Anterior cingulate cortex (tissue), 58 donors: ENCODE measurements around the gene HSPBP1.
"Not testable (repeated sequence)": the region's sequence is repeated elsewhere in the genome, so short reads cannot be mapped to it uniquely, and the experiment has no call there.

Experiments
- DNase-seq, 58 donors: peaks; one replicate each; lab custom pipeline; 2025; lab: John Stamatoyannopoulos, UW

Gene HSPBP1

DNA sequence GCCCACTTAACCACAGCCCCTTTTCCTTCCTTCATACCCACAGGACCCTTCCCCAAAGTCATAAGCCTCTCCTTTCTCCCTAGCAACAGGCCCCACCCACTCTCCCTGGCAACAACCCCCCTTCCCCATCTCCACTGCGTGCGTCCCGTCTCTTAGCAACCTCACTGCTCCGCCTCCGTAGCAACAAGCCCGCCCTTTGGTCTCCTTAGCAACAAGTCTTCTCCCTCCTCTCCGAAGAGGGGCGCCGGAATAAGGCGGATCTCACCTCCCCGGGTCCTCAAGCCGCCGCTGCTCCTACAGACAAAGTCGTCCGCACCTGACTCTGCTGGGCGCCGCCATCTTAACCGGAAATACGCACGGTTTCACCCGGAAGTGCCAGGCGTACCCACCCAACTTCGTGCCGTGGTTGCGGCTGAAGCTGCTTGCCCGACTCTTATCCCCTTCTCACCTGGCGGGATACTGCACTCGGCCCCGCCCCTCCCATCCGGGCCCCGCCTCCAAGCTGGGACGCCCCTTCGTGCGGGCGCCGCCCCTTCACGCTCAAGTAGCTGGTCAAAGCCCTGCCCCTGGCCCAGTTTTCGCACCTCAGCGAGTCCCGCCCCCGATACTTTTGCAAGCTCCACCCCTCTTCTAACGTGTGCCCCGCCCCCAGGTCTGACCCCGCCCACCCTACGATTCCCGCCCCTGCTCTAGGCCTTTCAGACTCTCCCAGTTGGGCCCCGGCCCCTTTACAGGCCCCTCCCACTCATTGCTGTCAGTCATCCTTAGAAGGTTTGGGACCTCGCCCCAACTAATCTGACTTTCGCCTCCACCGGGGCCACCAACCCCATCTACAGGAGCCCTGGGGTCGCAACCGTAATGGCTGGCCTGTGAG, at the start of gene HSPBP1:
Gene HSPBP1, minus strand, starts transcription at position 341 of the 874 bp plus-strand sequence. CDS start 502 bp downstream, outside the sequence.
- peak; percentile 48 to 96 (median 88) for DNase-seq

DNA sequence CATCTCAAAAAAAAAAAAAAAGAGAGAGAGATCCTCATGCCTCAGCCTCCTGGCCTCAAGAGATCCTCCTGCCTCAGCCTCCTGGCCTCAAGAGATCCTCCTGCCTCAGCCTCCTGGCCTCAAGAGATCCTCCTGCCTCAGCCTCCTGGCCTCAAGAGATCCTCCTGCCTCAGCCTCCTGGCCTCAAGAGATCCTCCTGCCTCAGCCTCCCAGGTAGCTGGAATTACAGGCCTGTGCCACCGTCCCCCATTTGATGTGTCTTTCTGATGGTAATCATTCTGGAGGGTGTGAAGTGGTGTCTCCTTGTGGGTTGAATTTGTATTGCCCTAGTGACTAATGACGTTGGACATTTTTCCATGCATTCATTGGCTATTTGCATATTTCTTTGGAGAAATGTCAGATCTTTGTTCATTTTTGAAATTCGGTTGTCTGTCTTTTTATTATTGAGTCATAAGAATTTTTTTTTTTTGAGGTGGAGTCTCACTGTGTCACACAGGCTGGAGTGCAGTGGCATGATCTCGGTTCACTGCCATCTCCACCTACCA, 48.9 kb upstream of the HSPBP1 start:
- DNase-seq = not testable (repeated sequence)

DNA sequence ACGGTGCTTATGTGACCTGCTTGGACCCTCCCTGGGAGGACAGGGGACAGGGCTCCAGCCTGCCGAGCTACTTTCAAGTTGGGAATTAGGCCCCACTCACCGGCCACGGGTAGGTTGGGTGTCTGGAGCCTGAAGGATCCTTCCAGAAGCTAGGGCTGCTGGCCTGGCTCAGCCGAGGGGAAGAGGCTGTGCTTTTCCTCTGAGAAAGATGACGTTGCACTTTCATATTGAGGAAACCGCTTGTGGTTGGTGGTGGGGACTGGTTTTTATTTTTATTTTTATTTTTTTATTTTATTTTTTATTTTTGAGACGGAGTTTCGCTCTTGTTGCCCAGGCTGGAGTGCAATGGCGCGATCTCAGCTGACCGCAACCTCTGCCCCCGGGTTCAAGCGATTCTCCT, 45.3 kb upstream of the HSPBP1 start, which contains the start of gene TMEM150B:
Gene TMEM150B, minus strand, starts transcription at position 170 of the 400 bp plus-strand sequence. CDS start 4,305 bp downstream, outside the sequence.
- DNase-seq = no peak

DNA sequence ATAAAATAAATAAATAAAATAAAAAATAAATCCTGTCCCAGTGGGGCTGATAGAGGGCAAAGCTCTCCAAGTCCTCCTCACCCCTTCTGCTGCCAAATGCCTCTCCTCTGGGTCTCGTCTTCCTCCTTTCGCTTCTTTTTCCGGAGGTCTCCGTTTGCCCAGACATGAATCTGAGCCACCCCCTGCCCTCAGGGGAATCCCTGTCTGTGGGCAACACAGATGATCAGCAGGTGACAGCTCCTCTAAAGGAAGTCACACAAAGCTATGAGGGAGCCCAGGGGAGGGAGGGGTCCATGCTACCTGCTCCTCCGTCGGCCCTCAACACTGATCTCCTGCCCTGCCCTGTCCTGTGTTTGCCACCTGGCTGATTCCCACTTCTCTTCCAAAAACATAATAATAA, 44.8 kb upstream of the HSPBP1 start:
- DNase-seq = no peak

DNA sequence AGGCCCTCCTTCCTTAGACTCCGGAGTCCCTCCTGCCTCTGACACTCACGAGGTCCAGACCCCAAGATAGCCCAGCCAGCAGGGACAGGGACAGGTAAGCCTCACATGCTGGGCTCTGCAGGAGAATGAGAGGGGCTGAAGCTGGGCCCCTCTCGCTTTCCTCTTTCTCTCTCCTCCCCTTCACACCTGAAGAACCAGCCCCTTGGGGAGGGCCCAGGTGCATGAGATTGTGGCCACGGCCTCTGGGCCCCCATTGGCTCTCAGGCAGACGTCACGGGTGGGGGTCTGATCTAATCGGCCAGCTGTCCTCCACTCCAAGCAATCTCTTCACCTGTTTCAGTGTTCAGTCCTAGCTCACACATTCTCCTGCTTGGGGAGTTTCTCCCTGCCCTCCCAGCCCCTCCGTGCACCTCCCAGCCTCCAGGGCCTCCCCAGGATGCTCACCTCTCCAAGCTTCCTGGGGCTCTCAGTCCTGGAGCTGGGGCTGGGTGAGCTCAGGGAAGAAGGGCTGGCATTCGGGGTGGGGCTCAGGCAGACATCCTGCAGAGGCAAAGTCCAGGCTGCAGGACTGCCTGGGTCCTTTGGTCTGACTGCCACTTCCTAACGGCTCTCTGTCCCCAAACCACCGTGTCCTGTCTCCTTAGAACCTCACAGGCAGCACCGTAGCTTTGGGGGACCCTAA, 42.4 kb upstream of the HSPBP1 start:
- no peak for DNase-seq

DNA sequence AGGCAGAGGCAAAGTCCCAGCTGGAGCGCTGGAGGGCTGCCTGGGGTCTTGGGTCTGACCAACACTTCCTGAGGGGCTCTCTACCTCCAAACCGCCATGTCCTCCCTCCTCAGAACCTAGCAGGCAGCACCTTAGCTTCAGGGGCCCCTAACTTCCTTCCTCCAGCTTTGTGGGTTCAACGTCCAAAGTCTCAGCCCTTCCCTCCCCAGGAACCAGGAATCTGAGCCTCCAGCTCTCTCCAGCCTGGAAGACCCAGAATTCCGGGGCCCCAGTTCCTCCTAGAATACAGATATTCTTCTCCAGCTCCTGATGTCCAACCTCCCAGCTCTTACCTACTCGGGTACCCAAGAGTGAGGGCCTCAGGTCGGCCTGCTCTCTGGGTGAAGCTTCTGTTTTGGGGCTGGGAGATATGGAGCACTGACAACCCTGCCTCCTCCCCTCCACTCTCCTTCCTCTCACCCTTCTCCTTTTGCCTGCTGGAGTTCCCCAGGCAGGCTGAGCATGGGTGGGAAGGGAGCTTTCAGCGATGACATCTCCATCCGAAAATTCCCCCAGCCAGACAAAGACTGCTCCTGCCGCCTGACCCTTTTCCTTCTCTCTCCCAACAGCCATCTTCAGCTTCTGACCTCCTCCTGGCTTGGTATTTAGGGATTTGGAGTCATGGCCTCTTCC, 41.7 kb upstream of the HSPBP1 start:
- no peak for DNase-seq

- DNase-seq = no peak
Measured at GRCh38 chr19:55320844-55321419, 41.0 kb upstream of the HSPBP1 start.

- peak in 19 of 58 donors; percentile 4 to 49 (median 19) for DNase-seq
Measured at GRCh38 chr19:55319785-55320184, 39.9 kb upstream of the HSPBP1 start.

DNA sequence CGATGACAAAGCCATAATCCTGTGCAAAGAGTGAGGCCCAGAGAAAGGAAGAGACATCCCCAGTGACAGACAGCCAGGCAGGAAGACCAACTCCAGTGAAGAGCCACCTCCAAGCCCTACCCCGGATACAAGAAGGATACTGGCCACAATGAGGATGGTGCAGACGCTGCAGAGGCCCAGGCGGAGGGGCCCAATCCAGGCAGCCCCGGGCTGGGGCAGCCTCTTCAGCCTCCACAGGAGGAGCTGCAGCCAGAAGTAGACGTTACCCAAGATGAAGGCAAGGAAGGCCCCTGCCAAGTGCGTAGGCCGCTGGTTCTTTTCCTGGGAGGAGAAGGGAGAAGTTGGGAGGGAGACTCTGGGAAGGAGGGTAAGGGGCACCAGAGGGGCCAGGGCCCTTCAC, 36.7 kb upstream of the HSPBP1 start:
- no peak for DNase-seq

DNA sequence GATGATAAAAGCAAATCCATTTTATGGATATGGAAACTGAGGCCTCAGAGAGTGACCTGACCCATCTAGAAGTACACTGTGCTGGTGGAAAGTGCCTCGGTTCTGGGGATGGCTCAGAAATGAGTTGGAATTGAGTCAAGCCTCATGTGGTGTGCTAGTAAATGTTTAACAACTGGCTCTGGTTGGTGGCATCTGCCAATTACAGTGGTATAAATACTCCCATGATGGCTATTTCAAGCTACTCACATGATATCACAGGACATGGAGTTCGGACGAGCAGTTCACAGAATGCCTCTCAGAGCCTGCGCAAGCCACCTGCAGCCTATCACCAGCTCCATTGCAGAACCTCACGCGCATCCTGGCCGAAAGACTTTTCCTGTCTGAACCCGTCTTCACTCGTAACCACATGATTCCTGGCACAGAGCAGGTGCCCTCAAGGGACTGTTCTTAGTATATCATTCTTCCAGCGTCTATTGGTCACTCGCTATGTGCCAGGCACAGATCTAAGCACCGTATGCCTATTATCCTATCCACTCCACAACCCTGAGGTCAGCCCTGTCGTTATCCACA, 36.1 kb upstream of the HSPBP1 start:
- DNase-seq = no peak

GRCh38 chr19:55314396-55314795, 34.5 kb upstream of the HSPBP1 start:
- DNase-seq = no peak

- no peak for DNase-seq
Measured at GRCh38 chr19:55312621-55313512, 33.0 kb upstream of the HSPBP1 start.

- DNase-seq = no peak
Measured at GRCh38 chr19:55311797-55312196, 31.9 kb upstream of the HSPBP1 start.

DNA sequence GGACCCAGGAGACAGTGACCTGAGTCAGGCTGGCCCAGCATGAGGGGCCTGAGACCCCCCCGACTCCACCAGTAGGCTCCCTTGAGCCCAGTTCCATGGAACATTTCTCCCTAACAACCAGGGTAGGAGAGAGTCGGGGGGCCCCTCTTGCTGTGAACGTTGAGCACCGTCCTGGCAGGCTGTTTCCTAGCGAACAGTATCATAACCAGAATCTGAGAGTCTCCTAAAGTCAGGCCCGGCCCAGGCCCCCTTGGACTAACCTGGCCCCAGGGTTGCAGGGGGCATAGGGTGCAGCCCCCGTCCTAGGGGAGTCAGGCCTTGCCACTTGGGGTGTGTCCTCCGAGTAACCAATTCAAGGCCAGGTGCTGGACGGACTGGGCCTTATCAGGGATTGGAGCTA, 31.5 kb upstream of the HSPBP1 start:
- no peak for DNase-seq

- no peak for DNase-seq
Measured at GRCh38 chr19:55310498-55310897, 30.6 kb upstream of the HSPBP1 start.

GRCh38 chr19:55309448-55309847, 29.5 kb upstream of the HSPBP1 start:
- DNase-seq = no peak

DNA sequence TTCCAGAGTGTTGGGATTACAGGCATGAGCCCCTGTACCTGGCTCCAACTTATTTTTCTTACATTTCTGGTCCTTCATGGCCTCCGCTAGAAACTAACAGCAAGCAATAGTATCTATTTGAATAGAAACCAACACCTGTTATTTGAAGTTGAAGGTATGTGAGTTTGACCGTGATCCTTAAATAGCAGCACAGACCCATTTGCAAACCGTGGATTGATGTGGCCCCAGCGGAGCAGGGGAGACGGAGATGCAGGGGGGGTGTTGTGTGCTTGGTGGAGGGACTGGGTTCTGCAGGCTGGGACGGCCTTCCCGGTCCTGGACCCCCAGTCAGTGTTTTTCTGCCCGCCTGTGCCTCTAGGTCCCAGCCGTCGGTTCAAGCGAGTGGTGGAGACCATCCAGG, 28.4 kb upstream of the HSPBP1 start:
- DNase-seq = no peak

DNA sequence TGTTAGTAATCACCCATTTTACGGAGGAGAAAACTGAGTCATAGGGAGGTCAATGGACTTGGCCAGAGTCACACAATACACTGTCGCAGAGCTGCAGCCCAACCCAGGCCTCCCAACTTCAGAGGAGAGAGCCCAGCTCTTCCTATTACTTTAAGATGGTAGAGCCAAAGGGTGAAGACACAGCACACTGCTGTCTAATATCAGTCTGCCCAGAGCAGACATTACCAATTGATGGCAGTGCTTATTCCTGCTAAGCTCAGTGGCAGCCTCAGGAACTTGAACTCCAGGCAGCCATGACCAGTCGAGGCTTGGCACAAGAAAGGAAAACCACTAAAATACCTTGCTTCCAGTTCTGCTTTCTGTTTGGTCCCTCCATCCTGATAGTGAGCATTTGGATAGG, 26.8 kb upstream of the HSPBP1 start:
- no peak for DNase-seq

- DNase-seq = no peak
Measured at GRCh38 chr19:55305983-55306562, 26.2 kb upstream of the HSPBP1 start.
